ENCODE measurements around the gene OR14I1.

OR14I1 gene

GRCh38 chr1:248750496-248750895, 47.9 kb upstream of the OR14I1 start:
- no peak overlapping the region for H2AFZ ChIP-seq (ENCODE audit: low read length)
- no peak overlapping the region for H3K4me3 ChIP-seq (ENCODE audit: low read depth, low read length, poor library complexity, severe bottlenecking)

GRCh38 chr1:248748211-248748610, 45.6 kb upstream of the OR14I1 start:
- H2AFZ ChIP-seq (ENCODE audit: low read length) = no peak overlapping the region
- TF ChIP-seq CTCF (IDR thresholded peaks at IDR 0.05; ENCODE audit: low read length) = no peak
- TF ChIP-seq EZH2 (IDR thresholded peaks at IDR 0.05; ENCODE audit: borderline replicate concordance, low read length) = no peak
- no peak overlapping the region for H3K4me3 ChIP-seq (ENCODE audit: low read depth, low read length, poor library complexity, severe bottlenecking)
- H3F3A ChIP-seq (ENCODE audit: insufficient read depth, low read length) = no peaks in the 10 kb centered on the region
- no peaks in the 10 kb centered on the region for H3K4me1 ChIP-seq (ENCODE audit: insufficient read depth, low read length, severe bottlenecking)
- H3K9me3 ChIP-seq (ENCODE audit: low read length) = no peaks in the 10 kb centered on the region
- no peaks in the 10 kb centered on the region for H3K9me2 ChIP-seq (ENCODE audit: low read depth, low read length)
- H3K27me3 ChIP-seq (ENCODE audit: insufficient read depth, low read length) = no peaks in the 10 kb centered on the region
- no peak overlapping the region for H3K27ac ChIP-seq (ENCODE audit: low read depth, low read length, poor library complexity, severe bottlenecking)
- H4K20me1 ChIP-seq (ENCODE audit: insufficient read depth, low read length) = no peaks in the 10 kb centered on the region
- H3K9ac ChIP-seq (ENCODE audit: low read length) = no peak overlapping the region
- no peak overlapping the region for H3K4me2 ChIP-seq (ENCODE audit: low read length)
- no peaks in the 10 kb centered on the region for H3K79me2 ChIP-seq (ENCODE audit: insufficient read depth, low read length)
- no peaks in the 10 kb centered on the region for H3K36me3 ChIP-seq (ENCODE audit: insufficient read depth, low read length)

More at GRCh38 chr1:248750496-248750895, 47.9 kb upstream of the OR14I1 start:
- Histone ChIP-seq H3K9ac (ENCODE audit: low read length) (no peak overlapping the region), H4K20me1 (ENCODE audit: insufficient read depth, low read length) (no peaks in the 10 kb centered on the region), H3K9me3 (ENCODE audit: low read length) (no peaks in the 10 kb centered on the region), H3K4me1 (ENCODE audit: insufficient read depth, low read length, severe bottlenecking) (no peaks in the 10 kb centered on the region), H3K79me2 (ENCODE audit: insufficient read depth, low read length) (no peaks in the 10 kb centered on the region), H3K9me2 (ENCODE audit: low read depth, low read length) (no peaks in the 10 kb centered on the region), H3K4me2 (ENCODE audit: low read length) (no peak overlapping the region), H3K27ac (ENCODE audit: low read depth, low read length, poor library complexity, severe bottlenecking) (no peak overlapping the region), H3K36me3 (ENCODE audit: insufficient read depth, low read length) (no peaks in the 10 kb centered on the region), H3F3A (ENCODE audit: insufficient read depth, low read length) (no peaks in the 10 kb centered on the region), H3K27me3 (ENCODE audit: insufficient read depth, low read length) (no peaks in the 10 kb centered on the region)
- TF ChIP-seq EZH2 (IDR thresholded peaks at IDR 0.05; ENCODE audit: borderline replicate concordance, low read length) (no peak), CTCF (IDR thresholded peaks at IDR 0.05; ENCODE audit: low read length) (no peak)

GRCh38 chr1:248740876-248741275, 38.3 kb upstream of the OR14I1 start:
- Histone ChIP-seq H3K9me2 (ENCODE audit: low read depth, low read length) (no peaks in the 10 kb centered on the region), H3K79me2 (ENCODE audit: insufficient read depth, low read length) (no peaks in the 10 kb centered on the region), H4K20me1 (ENCODE audit: insufficient read depth, low read length) (no peaks in the 10 kb centered on the region), H3K36me3 (ENCODE audit: insufficient read depth, low read length) (no peaks in the 10 kb centered on the region), H3K4me2 (ENCODE audit: low read length) (no peak overlapping the region), H3K27ac (ENCODE audit: low read depth, low read length, poor library complexity, severe bottlenecking) (no peak overlapping the region), H3K27me3 (ENCODE audit: insufficient read depth, low read length) (no peaks in the 10 kb centered on the region; the same call in 1 of the 2 replicates), H3K4me1 (ENCODE audit: insufficient read depth, low read length, severe bottlenecking) (no peaks in the 10 kb centered on the region), H3K9me3 (ENCODE audit: low read length) (no peaks in the 10 kb centered on the region), H2AFZ (ENCODE audit: low read length) (no peak overlapping the region), H3K9ac (ENCODE audit: low read length) (no peak overlapping the region), H3F3A (ENCODE audit: insufficient read depth, low read length) (no peaks in the 10 kb centered on the region), H3K4me3 (ENCODE audit: low read depth, low read length, poor library complexity, severe bottlenecking) (no peak overlapping the region)
- no peak for TF ChIP-seq CTCF (IDR thresholded peaks at IDR 0.05; ENCODE audit: low read length)
